RWPE2 (cell line): ENCODE results near the gene C13orf46.

ENCODE experiments used
- ATAC-seq: fragments of 200-7000 bp; cut with Tn5 transposase; 3 replicates; pipeline ENCODE4 v1.9.1; 2021; ENCODE audit warnings: low read depth
- DNase-seq: peaks from one replicate; pipeline ENCODE4 v3.0.0-alpha.2; 2020; ENCODE audit warnings: low spot score
- H3K27ac ChIP-seq: fragments of 450-650 bp; 2 replicates; pipeline ENCODE4 v1.5.1; 2017; ENCODE audit warnings: mild to moderate bottlenecking; ENCODE audit not compliant: poor library complexity, severe bottlenecking
- H3K27me3 ChIP-seq: fragments of 250-450 bp; sonication (Bioruptor Pico); 2 replicates; pipeline ENCODE4 v1.5.1; 2021; ENCODE audit warnings: mild to moderate bottlenecking, moderate library complexity; ENCODE audit not compliant: insufficient read depth, poor library complexity, severe bottlenecking
- H3K36me3 ChIP-seq: fragments of 250-450 bp; sonication (Bioruptor Pico); 2 replicates; pipeline ENCODE4 v1.5.1; 2020; ENCODE audit warnings: low read depth, mild to moderate bottlenecking, moderate library complexity
- H3K4me1 ChIP-seq: fragments of 250-450 bp; sonication (Bioruptor Pico); 2 replicates; pipeline ENCODE4 v1.5.1; 2021; ENCODE audit warnings: mild to moderate bottlenecking, moderate library complexity; ENCODE audit not compliant: insufficient read depth, poor library complexity, severe bottlenecking
- H3K4me3 ChIP-seq: fragments of 250-450 bp; sonication (Bioruptor Pico); 2 replicates; pipeline ENCODE4 v1.5.1; 2021; ENCODE audit warnings: mild to moderate bottlenecking, moderate library complexity; ENCODE audit not compliant: severe bottlenecking
- H3K9me3 ChIP-seq: fragments of 250-450 bp; sonication (Bioruptor Pico); 2 replicates; pipeline ENCODE4 v1.5.1; 2021; ENCODE audit warnings: mild to moderate bottlenecking, moderate library complexity; ENCODE audit not compliant: severe bottlenecking
- TF ChIP-seq, protein P1 (sequence below): fragments of 450-650 bp; IDR thresholded peaks from one replicate; pipeline ENCODE4 v1.5.1; 2017; ENCODE audit warnings: mild to moderate bottlenecking, moderate library complexity; ENCODE audit not compliant: poor library complexity, severe bottlenecking

C13orf46 gene

DNA sequence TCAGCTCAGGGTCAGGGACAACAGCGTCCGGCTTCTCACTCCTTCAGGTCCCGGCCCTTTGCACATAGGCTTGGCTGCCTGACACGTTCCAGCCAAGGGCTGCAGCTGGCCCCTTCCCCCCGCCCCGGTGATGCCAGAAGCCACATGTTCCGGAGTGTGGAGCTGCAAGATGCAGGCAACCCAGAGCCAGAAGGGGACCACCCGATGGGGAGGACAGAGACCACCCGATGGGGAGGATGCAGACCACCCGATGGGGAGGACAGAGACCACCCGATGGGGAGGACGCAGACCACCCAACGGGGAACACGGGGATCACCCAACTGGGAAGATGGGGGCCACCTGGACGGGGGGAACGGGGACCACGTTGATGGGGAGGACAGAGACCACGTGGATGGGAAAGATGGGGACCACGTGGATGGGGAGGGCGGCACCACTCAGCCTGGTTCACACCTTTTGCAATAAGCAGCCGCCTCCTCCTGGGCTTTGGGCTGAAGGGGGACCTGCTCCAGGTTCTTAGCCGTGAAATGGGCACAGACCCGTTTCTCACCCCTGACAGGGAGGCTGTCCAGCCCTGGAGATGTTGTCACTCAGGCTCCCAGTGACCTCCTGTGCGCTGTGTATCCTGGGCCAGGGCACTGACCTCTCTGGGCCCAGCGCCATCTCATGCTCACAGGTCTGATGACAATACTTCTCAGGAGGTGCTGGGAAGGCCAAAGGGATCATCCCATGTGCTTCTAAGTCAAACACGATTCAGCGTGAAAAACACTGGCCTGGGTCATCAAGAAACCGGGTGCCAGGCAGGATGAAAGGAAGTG lies 34.5 kb downstream of the C13orf46 start:
- no peak overlapping the region for H3K4me3 ChIP-seq
- H3K27me3 ChIP-seq: no peaks in the 10 kb centered on the region
- ATAC-seq (no peak), DNase-seq (no peak)
- peaks cover 5% of the 10 kb centered on the region for H3K4me1 ChIP-seq
- no peaks in the 10 kb centered on the region for H3K9me3 ChIP-seq
- TF ChIP-seq, protein P1, sequence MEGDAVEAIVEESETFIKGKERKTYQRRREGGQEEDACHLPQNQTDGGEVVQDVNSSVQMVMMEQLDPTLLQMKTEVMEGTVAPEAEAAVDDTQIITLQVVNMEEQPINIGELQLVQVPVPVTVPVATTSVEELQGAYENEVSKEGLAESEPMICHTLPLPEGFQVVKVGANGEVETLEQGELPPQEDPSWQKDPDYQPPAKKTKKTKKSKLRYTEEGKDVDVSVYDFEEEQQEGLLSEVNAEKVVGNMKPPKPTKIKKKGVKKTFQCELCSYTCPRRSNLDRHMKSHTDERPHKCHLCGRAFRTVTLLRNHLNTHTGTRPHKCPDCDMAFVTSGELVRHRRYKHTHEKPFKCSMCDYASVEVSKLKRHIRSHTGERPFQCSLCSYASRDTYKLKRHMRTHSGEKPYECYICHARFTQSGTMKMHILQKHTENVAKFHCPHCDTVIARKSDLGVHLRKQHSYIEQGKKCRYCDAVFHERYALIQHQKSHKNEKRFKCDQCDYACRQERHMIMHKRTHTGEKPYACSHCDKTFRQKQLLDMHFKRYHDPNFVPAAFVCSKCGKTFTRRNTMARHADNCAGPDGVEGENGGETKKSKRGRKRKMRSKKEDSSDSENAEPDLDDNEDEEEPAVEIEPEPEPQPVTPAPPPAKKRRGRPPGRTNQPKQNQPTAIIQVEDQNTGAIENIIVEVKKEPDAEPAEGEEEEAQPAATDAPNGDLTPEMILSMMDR: no peak
- H3K36me3 ChIP-seq: no peaks in the 10 kb centered on the region
- no peak overlapping the region for H3K27ac ChIP-seq

DNA sequence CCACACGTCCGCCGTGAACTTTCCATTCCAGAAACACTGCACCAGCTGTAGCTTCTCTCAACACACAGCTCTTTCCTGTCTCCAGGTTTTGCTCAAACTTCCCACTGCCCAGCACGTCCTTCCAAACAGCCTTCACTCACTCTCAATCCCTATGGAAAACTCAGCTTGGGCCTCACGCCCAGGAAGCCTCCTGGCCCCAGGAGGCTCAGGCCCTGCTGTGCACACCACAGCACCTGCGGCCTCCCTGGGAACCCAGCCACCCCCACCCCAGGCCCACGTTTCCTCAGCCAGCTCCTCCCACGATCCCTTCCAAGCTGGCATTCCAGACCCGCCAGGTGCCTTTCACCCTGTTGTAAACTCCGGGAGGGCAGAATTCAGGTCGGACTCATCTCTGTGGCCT lies 35.2 kb downstream of the C13orf46 start:
- Histone ChIP-seq H3K36me3 (no peaks in the 10 kb centered on the region), H3K9me3 (no peaks in the 10 kb centered on the region), H3K27ac (no peak overlapping the region), H3K4me3 (no peak overlapping the region), H3K4me1 (peaks cover 5% of the 10 kb centered on the region), H3K27me3 (no peaks in the 10 kb centered on the region)
- DNase-seq: no peak
- TF ChIP-seq, protein P1: no peak
- ATAC-seq: no peak

DNA sequence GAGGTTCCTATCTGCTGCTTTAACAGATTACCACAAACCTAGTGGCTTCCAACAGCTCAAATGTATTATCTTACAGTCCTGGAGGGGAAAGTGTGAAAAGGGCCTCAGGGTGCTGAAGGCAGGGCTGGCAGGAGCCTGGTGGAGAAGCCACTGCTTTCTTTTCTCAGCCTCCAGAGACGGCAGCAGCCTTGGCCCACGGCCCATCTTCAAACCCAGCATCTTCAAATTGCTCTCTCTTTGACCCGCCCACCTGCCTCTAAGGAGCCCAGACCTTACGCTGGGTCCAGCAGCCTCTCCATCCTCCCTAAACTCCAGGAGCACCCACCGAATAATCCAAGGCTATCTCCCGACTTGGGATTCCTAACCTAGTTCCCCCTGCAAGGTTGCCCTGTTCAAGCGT lies 35.6 kb downstream of the C13orf46 start:
- TF ChIP-seq, protein P1: no peak
- DNase-seq (no peak), ATAC-seq (no peak)
- Histone ChIP-seq H3K27me3 (no peaks in the 10 kb centered on the region), H3K4me1 (peaks cover 5% of the 10 kb centered on the region), H3K36me3 (no peaks in the 10 kb centered on the region), H3K4me3 (no peak overlapping the region), H3K27ac (no peak overlapping the region), H3K9me3 (no peaks in the 10 kb centered on the region)

DNA sequence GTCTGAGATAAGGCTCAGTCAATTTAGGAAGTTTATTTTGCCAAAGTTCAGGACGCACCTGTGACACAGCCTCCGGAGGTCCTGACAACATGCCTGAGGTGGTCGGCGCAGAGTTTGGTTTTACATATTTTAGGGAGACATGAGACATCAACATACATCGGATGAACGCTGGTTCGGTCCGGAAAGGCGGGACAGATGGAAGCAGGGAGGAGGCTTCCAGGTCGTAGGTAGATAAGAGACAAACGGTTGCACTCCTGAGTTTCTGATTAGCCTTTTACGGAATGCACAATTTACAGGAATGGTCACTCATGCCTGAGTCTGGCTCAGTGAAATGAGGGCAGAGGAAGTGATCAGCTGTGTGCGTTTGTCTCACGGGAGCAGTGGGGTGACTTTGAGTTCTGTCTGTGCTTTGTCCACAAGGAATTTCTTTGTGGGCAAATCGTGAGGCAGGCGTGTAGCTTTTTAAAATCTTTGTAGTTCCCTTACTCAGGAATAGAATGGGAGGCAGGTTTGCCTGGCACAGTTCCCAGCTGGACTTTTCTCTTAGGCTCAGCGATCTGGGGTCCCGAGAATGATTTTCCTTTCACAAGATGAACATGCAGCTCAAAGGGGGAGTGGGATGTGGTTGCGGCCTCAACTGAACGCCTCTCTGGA lies 36.2 kb downstream of the C13orf46 start:
- Histone ChIP-seq H3K36me3 (no peaks in the 10 kb centered on the region), H3K4me1 (peaks cover 5% of the 10 kb centered on the region)

More for the DNA sequence above, 36.2 kb downstream of the C13orf46 start:
- Histone ChIP-seq H3K9me3 (no peaks in the 10 kb centered on the region), H3K27me3 (no peaks in the 10 kb centered on the region), H3K27ac (no peak overlapping the region), H3K4me3 (no peak overlapping the region)
- TF ChIP-seq, protein P1: no peak
- no peak for DNase-seq
- ATAC-seq: no peak
